GM12878 (cell line): ENCODE results near the gene PATL2. TPM values are rescaled to one million over a fixed set of nuclear protein-coding genes. Genes with fewer than 3 reads are reported as not detected.

ENCODE experiments used
- ATAC-seq: fragments of 200-7000 bp; cut with Tn5 transposase; 3 replicates; pipeline ENCODE4 v1.9.1; 2020; ENCODE audit warnings: mild to moderate bottlenecking, moderate library complexity
- Bru-seq: library from RNA; stranded (reverse); fragments of 400-500 nt; gene quantifications from one replicate; lab custom pipeline; 2021; lab: Mats Ljungman, UMichigan
- BruChase-seq, 2 experiments: library from RNA; stranded (reverse); fragments of 400-500 nt; gene quantifications; one replicate each; lab custom pipeline; 2021; lab: Mats Ljungman, UMichigan
- BruUV-seq: library from RNA; stranded (reverse); fragments of 400-500 nt; replicated peaks from 2 replicates; lab custom pipeline; 2021; lab: Mats Ljungman, UMichigan
- CTCF ChIA-PET: fragments of 300-600 bp; sonication (Branson Sonifier 250); formaldehyde crosslinking; extraction: SDS; loops from one replicate; lab custom pipeline; 2021; ENCODE audit warnings: inconsistent platforms; lab: Yijun Ruan, JAX
- POLR2A ChIA-PET: fragments of 350-600 bp; formaldehyde crosslinking; extraction: SDS; loops from one replicate; lab custom pipeline; 2021; ENCODE audit warnings: inconsistent platforms; lab: Charles Lee
- RAD21 ChIA-PET: fragments of 300-600 bp; sonication (Branson Sonifier 250); formaldehyde crosslinking; loops from one replicate; lab custom pipeline; 2023; ENCODE audit warnings: antibody characterized with exemption; ENCODE audit not compliant: unreplicated experiment; lab: Charles Lee
- SMC1A ChIA-PET: fragments of 300-600 bp; sonication (Branson Sonifier 250); formaldehyde crosslinking; loops from one replicate; lab custom pipeline; 2023; ENCODE audit not compliant: unreplicated experiment, uncharacterized antibody; lab: Charles Lee
- DNase-seq: peaks from one replicate; pipeline ENCODE4 v3.0.0-alpha.2; 2011; ENCODE audit warnings: low read depth, low spot score
- FAIRE-seq: peaks from 3 replicates; lab custom pipeline; 2011; peaks lifted over from hg19 to GRCh38; lab: Jason Lieb, UNC
- H2AFZ ChIP-seq: 2 replicates; pipeline ENCODE4 v1.6.0; 2011; ENCODE audit warnings: low read depth, low read length, control low read depth; ENCODE audit not compliant: control insufficient read depth
- H3K27ac ChIP-seq: 2 replicates; pipeline ENCODE4 v1.5.1; 2011; ENCODE audit warnings: control low read depth; ENCODE audit not compliant: control insufficient read depth, insufficient read depth
- H3K27me3 ChIP-seq, 2 experiments: replicated peaks in 1 of 2; 2 replicates each; pipeline versions ENCODE4 v1.6.0 to v1.6.1; 2011; ENCODE audit warnings: low read length in 1 of 2; ENCODE audit not compliant: control insufficient read depth in 2 of 2, insufficient read depth in 2 of 2
- H3K36me3 ChIP-seq, 2 experiments: 2 replicates each; pipeline ENCODE4 v1.5.1; 2011; ENCODE audit warnings: low read length in 1 of 2; ENCODE audit not compliant: control insufficient read depth in 2 of 2, insufficient read depth in 2 of 2
- H3K4me1 ChIP-seq: 2 replicates; pipeline ENCODE4 v1.6.1; 2011; ENCODE audit warnings: mild to moderate bottlenecking, low read length, moderate library complexity, mixed read lengths; ENCODE audit not compliant: control insufficient read depth, insufficient read depth
- H3K4me2 ChIP-seq: 2 replicates; pipeline ENCODE4 v1.6.0; 2011; ENCODE audit warnings: control low read depth; ENCODE audit not compliant: control insufficient read depth, insufficient read depth
- H3K4me3 ChIP-seq: fragments of 200-600 bp; sonication (generic); 2 replicates; pipeline ENCODE4 v1.5.1; 2016
- H3K79me2 ChIP-seq: 2 replicates; pipeline ENCODE4 v1.6.0; 2011; ENCODE audit warnings: low read length; ENCODE audit not compliant: control insufficient read depth, insufficient read depth
- H3K9ac ChIP-seq: 2 replicates; pipeline ENCODE4 v1.8.0; 2011; ENCODE audit warnings: low read length, control low read depth, mixed read lengths; ENCODE audit not compliant: control insufficient read depth, insufficient read depth
- H3K9me3 ChIP-seq: replicated peaks from 3 replicates; pipeline ENCODE4 v1.5.1; 2011; ENCODE audit warnings: mild to moderate bottlenecking, low read length; ENCODE audit not compliant: control insufficient read depth, insufficient read depth
- H4K20me1 ChIP-seq: 2 replicates; pipeline ENCODE4 v1.6.0; 2011; ENCODE audit not compliant: control insufficient read depth, insufficient read depth
- BHLHE40 ChIP-seq, 2 experiments: fragments of 450-650 bp in 1 of 2; IDR thresholded peaks; 2 replicates each; pipeline ENCODE4 v1.6.1; 2011 to 2017; ENCODE audit warnings: low read depth in 2 of 2, borderline replicate concordance in 1 of 2, improper control_type of control experiment in 1 of 2, low read length in 1 of 2, mild to moderate bottlenecking in 1 of 2
- CBX5 ChIP-seq: sonication (generic); IDR thresholded peaks from 2 replicates; pipeline ENCODE4 v1.6.1; 2016; ENCODE audit warnings: low read depth, moderate library complexity, mild to moderate bottlenecking, inconsistent platforms
- CEBPZ ChIP-seq: fragments of 150-350 bp; IDR thresholded peaks from 2 replicates; pipeline ENCODE4 v1.6.1; 2016; ENCODE audit warnings: low read depth, low read length
- ESRRA ChIP-seq: IDR thresholded peaks from 2 replicates; pipeline ENCODE4 v1.6.1; 2012; ENCODE audit warnings: mild to moderate bottlenecking, low read length, improper control_type of control experiment
- IRF3 ChIP-seq: fragments of 450-650 bp; IDR thresholded peaks from 2 replicates; pipeline ENCODE4 v1.6.1; 2014; ENCODE audit warnings: mild to moderate bottlenecking
- JUNB ChIP-seq: IDR thresholded peaks from 2 replicates; pipeline ENCODE4 v1.6.1; 2016; ENCODE audit warnings: antibody characterized with exemption, mild to moderate bottlenecking
- MYB ChIP-seq: fragments of 150-350 bp; IDR thresholded peaks from 2 replicates; pipeline ENCODE4 v1.6.1; 2014; ENCODE audit warnings: mild to moderate bottlenecking, low read depth, low read length, borderline replicate concordance
- RUNX3 ChIP-seq: IDR thresholded peaks from 2 replicates; pipeline ENCODE4 v1.6.1; 2012; ENCODE audit warnings: low read length, inconsistent platforms
- SMAD5 ChIP-seq: IDR thresholded peaks from 2 replicates; pipeline ENCODE4 v1.6.1; 2016; ENCODE audit warnings: antibody characterized with exemption, low read depth
- SMC3 ChIP-seq: IDR thresholded peaks from 2 replicates; pipeline ENCODE4 v1.6.1; 2011; ENCODE audit warnings: low read length, improper control_type of control experiment, borderline replicate concordance
- SREBF1 ChIP-seq: IDR thresholded peaks from 2 replicates; pipeline ENCODE4 v1.6.1; 2012; ENCODE audit warnings: mild to moderate bottlenecking, low read length
- USF1 ChIP-seq: IDR thresholded peaks from 2 replicates; pipeline ENCODE4 v1.6.1; 2011; ENCODE audit warnings: borderline replicate concordance, low read depth, mild to moderate bottlenecking, moderate library complexity, mixed read lengths, low read length; ENCODE audit not compliant: insufficient read depth; ENCODE audit errors: extremely low read length
- YBX1 ChIP-seq: fragments of 450-650 bp; IDR thresholded peaks from 2 replicates; pipeline ENCODE4 v1.6.1; 2016; ENCODE audit warnings: antibody characterized with exemption
- WGBS: methylation state at CpG from one replicate; pipeline ENCODE4 v1.1.6; 2016; ENCODE audit warnings: low lambda C conversion rate; ENCODE audit not compliant: insufficient replicate concordance, insufficient coverage; ENCODE audit errors: missing lambda C conversion rate; 5-methylcytosine and 5-hydroxymethylcytosine counted together
- in situ Hi-C: fragments of 300-500 bp; cut with MboI; formaldehyde crosslinking; loops from 9 replicates; pipeline ENCODE4 v1.14.3; 2018; ENCODE audit warnings: mixed read lengths
- intact Hi-C: fragments of 100-400 bp; cut with micrococcal nuclease; formaldehyde crosslinking; loops from one replicate; pipeline ENCODE4 v1.14.2; 2022; ENCODE audit not compliant: unreplicated experiment
- long read RNA-seq, 2 experiments: library from polyadenylated mRNA; unstranded; transcript quantifications; one replicate each; pipeline ENCODE4 v2.0.0, GENCODE V29; 2019 to 2020
- polyA minus RNA-seq, 3 experiments: library from RNA; depleted of rRNA, polyadenylated mRNA; stranded (reverse); fragments of >200 nt; gene quantifications; 2 replicates each; pipeline ENCODE4 v1.2.3, GENCODE V29; 2011
- polyA plus RNA-seq, 11 experiments: library from polyadenylated mRNA; depleted of rRNA in 4 of 11; unstranded in 6 of 11; stranded (reverse) in 5 of 11; fragments of >200 nt; fragmentation: Nextera tagmentation in 4 of 11; fragmentation: Illumina TruSeq in 1 of 11; extraction: Ambion mirVana in 4 of 11; extraction: Trizol in 1 of 11; gene quantifications; 1 replicate in 1 of 11; 2 replicates in 10 of 11; pipeline versions ENCODE4 v1.2.1 to v1.2.3, GENCODE V29; 2011 to 2016; ENCODE audit warnings: inconsistent platforms in 2 of 11, missing spikeins in 2 of 11, low read depth in 1 of 11
- total RNA-seq, 4 experiments: library from RNA; depleted of rRNA in 3 of 4; stranded (reverse); fragments of >200 nt in 3 of 4; fragmentation: Illumina TruSeq in 1 of 4; extraction: Trizol in 1 of 4; gene quantifications; 2 replicates each; pipeline versions ENCODE4 v1.2.1 to v1.2.3, GENCODE V29; 2013 to 2021

Gene PATL2
- total RNA-seq (2013; cell fraction: nucleolus; rRNA removed) = 27.2 and 29.4 TPM in 2 replicates
- total RNA-seq (2014; rRNA removed) (11.0 and 11.5 TPM in 2 replicates), total RNA-seq (2014; rRNA removed; fragmentation: Illumina TruSeq; extraction: Trizol) (12.5 and 13.1 TPM in 2 replicates), total RNA-seq (2021) (10.7 and 11.5 TPM in 2 replicates), polyA plus RNA-seq (2011; rRNA removed) (13.5 and 14.8 TPM in 2 replicates), polyA plus RNA-seq (2014; fragmentation: Illumina TruSeq; extraction: Trizol) (11.9 and 14.8 TPM in 2 replicates), polyA plus RNA-seq (2014; fragmentation: Nextera tagmentation; extraction: Ambion mirVana) (10 to 100 TPM; 12.4 TPM), polyA plus RNA-seq (2014; rRNA removed) (16.2 and 19.3 TPM in 2 replicates), polyA plus RNA-seq (2016; fragmentation: Nextera tagmentation; extraction: Ambion mirVana) (1 to 10 TPM; 4.2 to 7.3 TPM), polyA minus RNA-seq (2011; rRNA and poly(A)+ RNA removed) (6.1 and 8.7 TPM in 2 replicates), Bru-seq, nascent RNA (percentile 54 among the genes with signal in this experiment), BruChase-seq, experiment 1, labeled RNA remaining after a 6-hour chase (percentile 66 among the genes with signal in this experiment), BruChase-seq, experiment 2, labeled RNA remaining after a 2-hour chase (percentile 58 among the genes with signal in this experiment)
- polyA plus RNA-seq (2011; ENCODE audit: low read depth) = 14.7 TPM
- 11.4 and 11.8 TPM in 2 replicates for polyA plus RNA-seq (2011; cell fraction: cytosol; rRNA removed)
- 47.9 and 62.2 TPM in 2 replicates for polyA plus RNA-seq (2011; cell fraction: nucleus; rRNA removed)
- polyA plus RNA-seq (2012) = 16.2 and 17.7 TPM in 2 replicates
- polyA minus RNA-seq (2011; cell fraction: cytosol; rRNA and poly(A)+ RNA removed) = 2.1 and 6.7 TPM in 2 replicates
- 10.9 and 15.6 TPM in 2 replicates for polyA minus RNA-seq (2011; cell fraction: nucleus; rRNA and poly(A)+ RNA removed)
- long read RNA-seq, experiment 1 = 0 reads
- long read RNA-seq, experiment 2, partial matches to known transcripts = 4 of 19 reads
- long read RNA-seq, experiment 2, other reads (novel, unspliced or antisense) = 15 of 19 reads

- ChIA-PET POLR2A (interaction anchor here (0.6 to 24.8 kb wide), 10 partner anchors 11 to 934 kb away, joined by 3 to 718 read pairs (median 6); partner anchors contain the start of genes EIF3J, SPG11 and TRIM69), RAD21 (interaction anchor here (0.6 to 18.4 kb wide), 12 partner anchors 8 to 661 kb away, joined by 3 to 653 read pairs (median 4); partner anchors contain the start of genes GOLM2, SPG11 and TRIM69), SMC1A (interaction anchor here (0.6 to 19.0 kb wide), 12 partner anchors 8 to 127 kb away, joined by 3 to 637 read pairs (median 7); partner anchors contain the start of genes SPG11 and TRIM69), CTCF (interaction anchor here (0.9 to 14.3 kb wide), 10 partner anchors 11 to 118 kb away, joined by 3 to 278 read pairs (median 10); partner anchors contain the start of genes SPG11 and TRIM69)
- Histone ChIP-seq H3K36me3 (peaks cover 10 to 28% of the 10 kb centered on the region in 2 experiments), H3K9ac (peak within 1 kb of the TSS; percentile 100), H3K4me3 (peak within 1 kb of the TSS; percentile 99), H3K27ac (peak within 1 kb of the TSS; percentile 99), H3K27me3 (no peaks in the 10 kb centered on the region), H4K20me1 (peaks cover 23% of the 10 kb centered on the region), H3K9me3 (no peaks in the 10 kb centered on the region), H3K79me2 (peaks cover 76% of the 10 kb centered on the region), H3K4me2 (peak within 1 kb of the TSS; percentile 67), H2AFZ (peak within 1 kb of the TSS; percentile 27; the same call in 1 of the 2 replicates), H3K4me1 (peaks cover 13% of the 10 kb centered on the region)
- 1% methylated on average over 35 of the region's 37 CpGs for WGBS
- peak; percentile 74 for ATAC-seq
- in situ Hi-C loops (loop anchor here (5.0 kb wide), 1 partner anchor 44 kb away; no protein-coding TSS in a partner anchor), intact Hi-C loops (loop anchor here (1.0 kb wide), 2 partner anchors 15 to 48 kb away; partner anchors contain the start of gene SPG11)
- FAIRE-seq = peak; percentile 91
- BruUV-seq = no TSS peak
- peak; percentile 94 for DNase-seq
- TF ChIP-seq CEBPZ = no peak
- TF ChIP-seq JUNB = no peak
- 0 out of 2 replicates have a peak, but pooled peaks have one; percentile 22 for TF ChIP-seq SMC3
- peak; percentile 43; the same call in 1 of the 2 replicates for TF ChIP-seq CBX5
- 0 out of 2 replicates have a peak, but pooled peaks have one; percentile 60 for TF ChIP-seq ESRRA
- TF ChIP-seq SREBF1 = 0 out of 2 replicates have a peak, but pooled peaks have one; percentile 56
- TF ChIP-seq RUNX3 = 0 out of 2 replicates have a peak, but pooled peaks have one; percentile 7
- peak; percentile 79 for TF ChIP-seq IRF3
- no peak for TF ChIP-seq USF1
- no peak for TF ChIP-seq YBX1
- TF ChIP-seq SMAD5 = peak; percentile 100
- TF ChIP-seq MYB = no peak
- TF ChIP-seq BHLHE40 (IDR thresholded peaks at IDR 0.05; ENCODE audit: borderline replicate concordance in 1 of 2, low read depth in 2 of 2, low read length in 1 of 2) = peak; percentile 97 to 98
Measured at GRCh38 chr15:44711096-44711742, at the start of gene PATL2, which contains the start of gene B2M. Gene PATL2, minus strand, starts transcription at chr15:44711323. Its CDS starts 34,833 bp downstream, at chr15:44676490. Gene B2M, plus strand, starts transcription at chr15:44711517. Its CDS starts 30 bp downstream, at chr15:44711547.
